HG03097 (cell line): ENCODE results near the gene C2CD2.

ENCODE experiments used
- ATAC-seq: cut with Tn5 transposase; IDR thresholded peaks from one replicate; pipeline ENCODE4 v1.9.1; 2021; ENCODE audit not compliant: unreplicated experiment, low FRiP score

The C2CD2 gene

GRCh38 chr21:41939391-41939790, 14.4 kb downstream of the C2CD2 start:
- no peak for ATAC-seq

DNA sequence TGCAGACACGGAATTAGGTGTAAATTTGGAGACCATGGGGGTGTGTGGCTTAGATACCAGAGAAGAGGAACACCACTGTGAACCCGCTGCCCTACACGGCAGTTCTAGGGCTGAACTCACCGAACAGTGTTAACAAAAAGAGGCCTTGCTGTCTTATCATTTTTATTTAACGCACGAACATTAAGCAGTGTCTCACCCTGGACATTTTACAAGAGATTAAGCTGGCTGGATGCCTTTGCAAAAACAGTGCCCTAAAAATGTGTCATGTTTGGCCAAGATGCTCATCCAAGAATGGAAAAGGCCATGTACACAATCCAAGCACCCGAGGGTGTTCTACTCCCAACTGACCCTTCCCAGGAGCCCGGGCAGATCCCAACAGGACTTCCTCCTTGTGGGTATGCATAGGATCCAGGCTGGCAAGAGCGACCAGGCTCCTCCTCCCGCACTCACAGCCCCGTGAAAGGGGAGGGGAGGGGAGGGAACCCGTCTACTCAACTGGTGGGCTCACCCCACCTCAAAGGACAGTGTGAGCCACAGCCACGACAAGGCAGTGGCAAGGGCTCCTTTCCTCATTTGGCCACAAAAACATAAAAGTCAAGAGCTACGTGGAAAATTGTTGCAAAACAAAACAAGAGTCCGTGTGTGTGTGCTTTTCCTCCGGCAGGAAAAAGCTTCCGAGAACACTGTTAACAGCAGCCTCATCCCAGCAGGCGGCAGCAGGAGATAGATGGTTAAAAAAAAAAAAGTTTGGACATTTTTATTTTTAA, 20.3 kb downstream of the C2CD2 start:
- no peak for ATAC-seq

DNA sequence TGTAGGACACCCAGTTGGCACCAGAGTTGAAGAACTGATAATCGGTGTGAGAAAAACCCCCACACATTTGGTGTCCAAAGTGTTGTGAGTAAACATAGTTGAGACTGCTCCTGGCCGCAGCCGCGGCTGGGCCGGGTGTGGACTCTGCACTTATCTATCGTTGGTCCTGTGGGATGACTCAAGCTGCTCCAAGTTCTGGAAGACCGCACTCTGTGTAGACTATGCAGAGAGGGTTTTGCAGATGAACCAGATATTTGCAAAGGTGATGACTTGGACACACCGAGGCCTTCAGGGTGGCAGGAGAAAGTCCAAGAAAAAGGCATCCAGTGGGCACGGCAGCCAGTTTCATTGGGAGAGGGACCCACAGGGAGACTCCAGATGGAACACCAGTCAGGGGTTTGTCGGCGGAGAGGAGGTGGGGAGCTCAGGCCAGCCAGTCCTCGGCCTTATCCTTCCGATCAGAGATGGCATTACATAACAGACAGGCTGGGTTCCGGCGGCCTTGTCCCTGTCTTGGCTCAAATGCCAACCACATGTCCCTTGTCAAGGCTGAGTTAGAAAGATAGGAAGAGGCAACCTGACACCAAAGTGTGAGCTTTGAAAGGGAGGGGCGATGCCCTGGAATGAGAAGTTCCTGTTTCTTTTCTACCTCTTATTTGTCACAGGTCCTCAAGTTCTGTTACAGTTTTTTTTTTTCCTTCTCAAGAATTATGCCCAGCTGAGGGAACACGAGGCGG, 21.1 kb downstream of the C2CD2 start:
- ATAC-seq = no peak

- ATAC-seq = no peak
Observed at GRCh38 chr21:41932191-41932575, 21.6 kb downstream of the C2CD2 start.

DNA sequence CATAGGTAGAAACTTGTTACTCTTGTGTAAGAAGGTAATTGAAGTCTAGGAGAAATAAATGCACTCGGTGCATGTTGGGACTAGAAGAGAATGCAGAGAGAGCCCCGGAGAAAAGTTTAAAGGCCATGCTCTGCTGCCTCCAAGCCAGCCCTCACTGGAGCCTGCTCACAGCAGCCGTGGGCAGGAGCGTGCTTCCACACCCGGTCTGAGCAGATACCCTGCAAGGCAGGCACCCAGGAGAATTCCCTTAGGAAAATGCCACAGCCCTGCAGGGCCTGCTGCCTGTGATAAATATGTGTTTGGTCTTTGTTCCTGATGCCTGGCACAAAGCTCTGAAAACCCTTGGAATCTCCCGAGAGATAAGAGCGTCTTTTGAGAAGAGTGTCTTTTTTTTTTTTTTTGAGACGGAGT, 22.8 kb downstream of the C2CD2 start:
- no peak for ATAC-seq

DNA sequence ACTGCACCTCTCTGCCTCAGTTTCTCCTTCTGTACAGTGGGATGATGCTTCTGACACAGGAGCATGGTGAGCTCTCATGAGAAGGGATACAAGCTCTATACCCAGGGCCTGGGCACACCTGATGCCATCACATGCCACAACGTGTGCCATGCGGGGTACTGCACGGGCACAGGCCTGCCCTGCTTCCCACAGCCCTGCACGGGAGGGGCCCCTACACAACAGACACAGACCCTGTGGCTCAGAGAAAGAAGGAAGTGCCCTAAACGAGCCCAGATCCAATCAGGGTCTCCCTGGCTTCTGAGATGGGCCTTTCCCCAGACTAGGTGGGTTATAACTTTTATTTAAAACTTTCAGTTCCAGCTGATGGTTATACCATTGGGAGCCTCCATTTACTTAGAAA, 24.6 kb downstream of the C2CD2 start:
- no peak for ATAC-seq

- peak; percentile 39 for ATAC-seq
Observed at GRCh38 chr21:41928621-41929220, 25.1 kb downstream of the C2CD2 start.

- ATAC-seq = no peak
Observed at GRCh38 chr21:41927727-41928409, 25.9 kb downstream of the C2CD2 start.

DNA sequence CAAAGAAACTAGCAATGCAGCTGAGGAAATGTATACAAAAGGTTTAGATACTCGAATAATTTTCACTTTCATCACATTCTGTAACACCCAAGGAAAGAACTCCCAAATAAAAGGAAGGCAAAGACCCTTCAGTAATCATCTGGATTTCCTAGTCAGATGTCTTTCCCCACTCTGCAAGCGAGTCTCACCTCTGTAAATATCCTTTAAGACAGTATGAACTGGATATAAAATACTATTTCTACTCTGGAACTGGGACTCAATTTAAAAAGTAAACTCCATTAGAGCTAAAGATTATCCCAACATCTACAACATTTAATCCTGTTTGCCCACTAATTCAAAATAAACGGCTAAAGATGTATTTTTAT, 27.0 kb downstream of the C2CD2 start:
- ATAC-seq = no peak

- ATAC-seq = peak; percentile 40
Observed at GRCh38 chr21:41926117-41926806, 27.6 kb downstream of the C2CD2 start.

GRCh38 chr21:41925767-41926116, 28.1 kb downstream of the C2CD2 start:
- ATAC-seq = no peak

GRCh38 chr21:41924368-41924754, 29.5 kb downstream of the C2CD2 start:
- ATAC-seq = no peak

DNA sequence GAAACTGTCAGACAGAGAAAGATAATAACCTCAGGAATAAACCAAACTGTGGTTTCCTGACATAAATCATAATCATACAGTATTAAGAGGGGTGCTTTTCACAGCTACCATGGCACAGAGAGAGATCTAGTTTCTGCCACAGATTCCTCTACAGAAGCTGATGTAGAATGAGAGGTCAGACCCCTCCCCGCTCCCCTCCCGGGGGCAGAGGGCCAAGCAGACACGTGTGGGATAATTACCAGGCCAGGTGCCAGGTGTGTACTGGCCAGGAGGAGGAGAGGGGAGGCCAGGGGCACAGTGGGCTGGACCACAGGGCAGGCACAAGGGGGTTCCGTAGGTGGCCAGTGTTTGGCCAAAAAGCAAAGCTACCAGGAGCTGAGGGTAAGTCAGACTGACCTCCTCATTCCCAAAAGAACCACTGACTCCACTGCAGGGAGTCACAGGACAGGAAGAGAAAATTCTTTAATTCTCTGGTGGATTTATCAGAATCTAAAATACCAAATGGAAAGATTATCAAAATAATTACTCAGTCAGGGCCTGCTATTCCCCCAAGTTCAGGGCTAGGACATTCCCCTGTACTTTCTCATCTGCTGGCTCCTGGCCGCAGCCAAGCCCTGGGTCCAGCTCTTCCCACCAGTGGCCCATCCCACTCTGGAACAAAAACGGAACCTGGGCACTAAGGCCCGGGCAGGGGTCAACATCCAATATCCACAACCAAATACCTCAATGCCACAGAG, 30.0 kb downstream of the C2CD2 start:
- no peak for ATAC-seq

DNA sequence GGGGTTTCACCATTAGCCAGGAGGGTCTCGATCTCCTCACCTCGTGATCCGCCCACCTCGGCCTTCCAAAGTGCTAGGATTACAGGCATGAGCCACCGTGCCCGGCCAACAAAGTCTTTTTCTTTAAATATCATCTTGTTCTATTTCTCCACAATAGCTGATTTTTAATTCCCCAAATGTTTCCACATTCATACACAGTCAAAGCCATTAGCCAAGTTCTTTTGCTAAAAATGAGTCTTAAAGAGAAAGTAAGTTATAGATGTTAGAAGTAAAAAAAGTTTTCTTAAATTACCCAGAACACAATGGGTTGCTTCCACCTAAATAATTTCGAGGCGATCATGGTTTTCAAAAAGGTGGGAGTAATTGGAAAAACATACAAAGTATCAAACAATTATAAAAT, 30.6 kb downstream of the C2CD2 start:
- no peak for ATAC-seq

GRCh38 chr21:41921021-41921420, 32.8 kb downstream of the C2CD2 start:
- ATAC-seq = no peak

GRCh38 chr21:41920476-41920875, 33.3 kb downstream of the C2CD2 start:
- ATAC-seq = no peak

DNA sequence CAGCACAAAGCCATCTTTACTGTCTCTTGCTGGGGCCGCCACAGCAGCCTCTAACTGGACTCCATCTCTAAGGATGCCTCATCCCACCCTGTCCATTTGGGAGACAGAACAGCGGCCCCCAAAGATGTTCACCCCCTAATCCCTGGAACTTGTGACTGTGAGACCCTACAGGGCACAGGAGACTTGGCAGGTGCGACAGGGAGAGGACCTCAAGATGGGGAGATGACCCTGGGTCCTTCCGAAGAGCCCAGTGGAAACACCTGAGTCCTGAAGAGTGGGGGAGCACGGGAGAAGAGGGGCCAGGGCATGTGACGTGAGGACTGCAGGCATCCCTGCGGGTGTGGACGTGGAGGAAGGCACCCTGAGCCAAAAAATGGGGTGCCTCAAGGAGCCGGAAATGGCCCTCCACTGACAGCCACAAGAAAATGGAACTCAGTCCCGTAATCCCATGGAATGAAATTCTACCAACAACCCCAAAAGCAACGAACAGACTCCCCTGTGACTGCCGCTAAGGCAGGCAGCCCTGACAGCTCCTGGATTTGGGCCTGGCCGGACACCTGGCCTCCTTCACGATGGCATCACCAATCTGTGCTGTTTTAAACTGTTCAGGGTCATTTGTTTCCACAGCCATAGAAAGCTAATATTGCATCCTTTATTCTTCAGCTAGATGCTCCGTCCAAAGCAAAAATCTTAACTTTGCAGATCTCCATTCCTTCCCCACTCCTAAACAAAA, 34.0 kb downstream of the C2CD2 start:
- ATAC-seq = no peak

- ATAC-seq = no peak
Observed at GRCh38 chr21:41918561-41919358, 35.1 kb downstream of the C2CD2 start.

DNA sequence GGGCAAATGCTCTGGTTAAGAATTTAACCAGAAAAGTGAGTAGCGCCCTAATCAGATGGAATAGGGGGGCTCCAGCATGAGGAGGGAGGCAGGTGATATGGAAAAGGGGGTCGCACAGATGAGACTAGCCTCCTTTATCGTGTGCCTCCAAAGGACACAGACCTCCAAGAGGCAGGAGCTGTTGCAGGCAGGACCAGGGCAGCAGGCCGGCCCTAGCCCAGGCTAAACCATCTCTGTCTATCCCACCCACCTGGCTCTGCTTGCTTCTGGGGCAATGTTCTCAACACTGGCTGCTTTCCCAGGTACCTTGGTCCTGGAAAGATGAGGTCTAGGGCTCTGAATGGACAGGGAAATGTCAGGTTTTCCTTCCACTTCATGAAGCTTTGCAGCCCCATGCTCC, 36.3 kb downstream of the C2CD2 start:
- no peak for ATAC-seq
